HG03439 (cell line): ENCODE data around the gene ABCB7.
"Not testable (repeated sequence)": the region's sequence is repeated elsewhere in the genome, so short reads cannot be mapped to it uniquely, and the experiment has no call there.

Source experiments
- ATAC-seq: cut with Tn5 transposase; IDR thresholded peaks from one replicate; pipeline ENCODE4 v1.9.1; 2021; ENCODE audit warnings: mild to moderate bottlenecking, moderate library complexity; ENCODE audit not compliant: unreplicated experiment

Gene ABCB7

DNA sequence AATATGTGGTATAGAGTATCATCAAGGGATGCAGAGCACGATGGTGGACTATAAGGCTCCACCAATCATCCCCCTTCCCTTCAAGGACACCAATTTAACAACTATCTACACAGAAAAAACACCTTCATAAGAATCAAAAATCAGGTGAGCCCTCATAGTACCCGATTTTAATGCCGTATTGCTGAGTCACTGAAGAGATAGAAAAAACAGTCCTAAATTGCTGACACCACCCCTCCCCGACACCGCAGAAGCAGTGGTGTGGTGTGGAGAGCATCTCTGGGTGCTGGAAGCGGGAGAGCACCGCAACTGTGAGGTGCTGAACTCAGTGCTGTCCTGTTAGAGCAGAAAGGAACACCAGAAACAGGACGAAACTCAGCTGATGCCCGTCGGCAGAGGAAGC, 49.3 kb downstream of the ABCB7 start:
- no peak for ATAC-seq

DNA sequence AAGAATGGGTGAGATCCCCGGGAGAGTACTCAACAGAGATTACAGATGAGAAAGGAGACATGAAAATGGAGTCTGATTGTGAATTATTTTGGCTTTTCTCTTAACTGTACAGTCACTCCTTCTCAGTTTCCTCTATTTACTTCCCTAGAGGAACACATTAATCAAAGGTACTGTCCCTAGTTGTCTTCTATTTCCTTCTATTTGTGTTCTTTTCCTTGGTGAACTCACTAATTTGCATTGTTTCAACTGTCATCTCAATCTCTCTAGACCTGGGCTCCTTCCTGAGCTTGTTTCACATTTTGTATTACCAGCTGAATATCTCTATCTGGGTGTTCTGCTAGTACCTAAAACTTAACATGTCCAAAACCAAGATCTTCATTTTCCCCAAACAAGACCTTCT, 59.8 kb downstream of the ABCB7 start:
- no peak for ATAC-seq

DNA sequence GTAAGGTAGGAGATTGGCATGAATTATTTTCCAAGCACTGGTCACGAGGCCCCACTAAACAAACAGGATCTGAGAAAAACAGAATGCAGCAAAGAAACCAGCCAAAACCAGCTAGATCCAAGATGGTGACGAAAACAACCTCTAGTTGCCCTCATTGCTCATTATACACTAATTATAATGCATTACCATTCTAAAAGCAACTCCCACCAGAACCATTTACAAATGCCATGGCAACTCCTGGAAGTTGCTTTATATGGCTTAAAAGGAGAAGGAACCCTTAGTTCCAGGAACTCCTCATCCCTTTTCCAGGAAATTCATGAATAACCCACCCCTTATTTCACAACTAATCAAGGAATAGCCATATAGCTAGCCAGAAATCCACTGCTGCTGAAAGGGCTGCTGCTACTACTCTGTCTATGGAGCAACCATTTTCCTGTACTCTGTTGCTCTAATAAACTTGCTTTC, 69.3 kb downstream of the ABCB7 start:
- ATAC-seq, result no peak

DNA sequence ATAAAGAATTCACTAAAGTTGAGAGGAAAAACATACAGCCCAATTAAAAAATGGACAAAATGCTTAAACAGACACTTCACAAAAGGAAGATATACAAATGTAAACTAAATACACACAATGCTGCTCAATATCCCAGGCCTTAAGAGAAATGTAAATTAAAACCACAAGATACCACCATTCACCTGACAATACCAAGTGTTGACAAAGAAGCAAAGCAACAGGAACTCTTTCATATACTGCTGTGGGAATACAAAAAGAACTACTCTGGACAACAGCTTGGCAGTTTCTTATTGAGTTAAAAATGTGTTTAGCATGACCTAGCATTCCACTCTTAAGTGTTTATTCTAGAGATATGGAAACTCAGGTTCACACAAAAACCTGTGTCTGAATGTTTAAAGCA, 71.3 kb downstream of the ABCB7 start:
- no peak for ATAC-seq

DNA sequence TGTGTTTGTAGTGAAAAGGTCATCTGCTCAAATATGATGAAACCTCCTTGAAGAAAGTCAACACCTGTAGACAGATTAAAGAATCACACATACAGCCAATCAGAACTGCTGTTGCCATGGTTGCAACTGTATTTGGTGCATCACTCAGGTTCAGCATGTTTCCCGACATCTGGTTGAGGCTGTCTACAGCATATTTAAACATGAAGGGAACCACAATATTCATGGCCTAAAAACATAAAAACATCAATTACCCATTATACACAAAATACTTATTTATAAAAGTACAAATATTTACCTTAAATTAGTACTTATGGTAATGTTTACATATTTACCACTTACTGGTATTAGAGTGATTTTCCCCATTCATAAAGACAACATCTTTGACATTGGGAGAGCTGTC, 79.7 kb downstream of the ABCB7 start:
- ATAC-seq, result no peak

DNA sequence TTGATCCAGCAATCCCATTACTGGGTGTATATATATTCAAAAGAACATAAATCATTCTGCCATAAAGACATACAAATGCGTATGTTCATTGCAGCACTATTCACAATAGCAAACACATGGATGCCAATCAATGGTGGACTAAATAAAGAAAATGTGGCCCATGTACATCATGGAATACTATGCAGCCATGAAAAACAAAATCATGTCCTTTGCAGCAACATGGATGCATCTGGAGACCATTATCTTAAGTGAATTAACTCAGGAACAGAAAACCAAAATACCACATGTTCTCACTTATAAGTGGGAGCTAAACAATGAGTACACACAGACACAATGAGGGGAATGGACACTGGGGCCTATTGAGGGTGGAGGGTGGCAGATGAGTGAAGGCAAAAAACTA, 81.6 kb downstream of the ABCB7 start:
- ATAC-seq, result no peak

DNA sequence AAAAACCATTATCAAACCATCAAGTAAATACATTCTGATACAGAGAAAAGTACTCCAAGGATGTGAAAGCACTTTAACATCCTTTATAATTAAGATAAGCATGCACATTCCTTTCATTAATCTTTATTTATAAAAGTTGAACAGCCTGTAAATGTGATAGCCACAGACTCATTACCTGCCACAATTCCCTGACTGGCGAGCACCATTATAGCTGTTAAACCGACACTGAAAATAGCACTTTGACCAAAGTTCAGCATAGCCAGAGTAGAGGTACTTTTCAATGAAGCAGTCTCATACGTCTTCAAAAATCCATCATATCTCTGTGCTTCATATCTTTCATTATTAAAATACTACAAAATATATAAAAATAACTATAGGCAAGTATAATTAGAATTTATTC, 84.7 kb downstream of the ABCB7 start:
- ATAC-seq, result no peak

DNA sequence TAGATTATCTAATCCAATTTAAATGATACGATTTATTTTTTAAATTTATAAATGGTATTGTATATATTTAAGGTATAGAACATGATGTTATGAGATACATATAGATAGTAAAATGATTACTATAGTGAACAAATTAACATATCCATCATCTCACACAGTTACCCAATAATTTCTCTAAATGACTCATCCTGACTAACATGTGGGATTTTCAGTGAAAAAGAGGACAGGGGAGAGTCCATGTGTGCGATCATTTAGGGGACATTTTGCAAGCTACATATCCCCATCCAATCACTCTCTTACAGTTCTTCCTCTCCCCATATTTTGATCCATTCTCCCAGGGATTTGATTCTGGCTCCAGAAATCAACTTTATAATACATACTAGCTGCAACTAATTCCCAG, 88.2 kb downstream of the ABCB7 start:
- no peak for ATAC-seq

DNA sequence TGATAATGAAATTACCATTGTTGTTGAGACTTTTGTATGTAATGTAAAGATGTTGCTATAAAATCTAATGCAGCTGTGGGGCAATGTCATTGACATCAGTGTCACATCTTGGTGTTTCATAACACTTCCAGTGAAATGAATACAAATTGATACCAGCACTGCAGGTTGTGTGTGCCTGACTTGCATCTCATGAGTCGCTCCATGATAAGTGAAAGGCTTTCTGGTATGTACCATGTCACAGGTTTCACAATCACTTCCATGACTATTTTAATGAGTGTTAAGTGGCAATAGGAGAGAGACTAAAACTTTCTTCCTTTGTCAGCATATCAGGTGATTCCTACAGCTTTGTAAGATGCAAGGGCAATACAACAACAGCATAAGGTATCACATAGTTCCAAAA, 94.4 kb downstream of the ABCB7 start:
- ATAC-seq, result no peak

DNA sequence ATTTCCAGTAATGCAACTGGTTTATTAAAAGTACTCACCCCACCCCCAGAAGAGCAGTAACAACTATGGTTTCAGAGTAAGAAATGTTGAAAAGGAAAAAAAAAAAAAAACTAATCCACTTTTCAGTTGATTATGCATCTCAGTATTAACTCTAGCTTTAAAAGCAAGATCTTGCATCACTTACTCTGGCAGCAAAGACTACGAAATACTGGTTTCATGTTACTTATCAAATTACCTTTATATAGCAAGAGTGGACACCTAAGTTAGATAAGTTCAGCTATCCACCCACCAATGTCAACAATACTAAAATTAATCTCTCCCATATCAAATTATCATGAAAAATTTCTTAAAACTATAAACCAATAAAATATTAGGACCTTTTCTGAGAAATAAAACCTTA, 105.0 kb downstream of the ABCB7 start:
- ATAC-seq, result no peak

DNA sequence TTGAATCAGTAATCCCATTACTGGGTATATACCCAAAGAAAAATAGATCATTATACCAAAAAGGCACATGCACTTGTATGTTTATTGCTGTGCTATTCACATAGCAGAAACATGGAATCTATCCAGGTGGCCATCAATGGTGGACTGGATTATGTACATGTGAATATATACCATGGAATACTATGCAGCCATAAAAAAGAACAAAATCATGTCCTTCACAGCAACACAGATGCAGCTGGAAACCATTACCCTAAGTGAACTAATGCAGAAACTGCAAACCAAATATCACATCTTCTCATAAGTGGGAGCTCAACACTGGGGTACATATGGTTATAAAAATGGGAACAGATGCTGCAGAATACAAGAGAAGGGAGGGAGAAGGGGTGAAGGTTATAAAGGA, 110.7 kb downstream of the ABCB7 start:
- ATAC-seq, result no peak

DNA sequence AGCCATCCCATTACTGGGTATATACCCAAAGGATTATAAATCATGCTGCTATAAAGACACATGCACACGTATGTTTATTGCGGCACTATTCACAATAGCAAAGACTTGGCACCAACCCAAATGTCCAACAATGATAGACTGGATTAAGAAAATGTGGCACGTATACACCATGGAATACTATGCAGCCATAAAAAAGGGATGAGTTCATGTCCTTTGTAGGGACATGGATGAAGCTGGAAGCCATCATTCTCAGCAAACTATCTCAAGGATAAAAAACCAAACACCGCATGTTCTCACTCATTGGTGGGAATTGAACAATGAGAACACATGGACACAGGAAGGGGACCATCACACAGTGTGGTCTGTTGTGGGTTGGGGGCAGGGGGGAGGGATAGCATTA, 111.9 kb downstream of the ABCB7 start:
- ATAC-seq, result not testable (repeated sequence)

DNA sequence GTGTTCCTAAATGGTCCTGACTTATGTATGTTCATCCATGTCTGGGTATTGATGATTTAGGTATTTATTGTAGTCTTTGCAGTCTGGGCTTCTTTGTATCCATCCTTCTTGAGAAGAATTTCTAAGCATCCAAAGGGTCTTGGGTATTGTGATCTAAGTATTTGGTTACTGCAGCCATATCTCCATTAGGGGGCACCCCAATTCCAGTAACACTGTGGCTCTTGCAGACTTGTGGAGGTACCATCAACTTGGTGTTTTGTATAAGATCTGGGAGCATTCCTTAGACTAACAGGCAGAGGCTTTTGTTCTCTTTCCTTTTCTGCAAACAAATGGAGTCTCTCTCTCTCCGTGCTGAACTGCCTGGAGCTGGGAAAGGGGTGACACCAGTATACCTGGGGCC, 117.2 kb downstream of the ABCB7 start:
- ATAC-seq, result no peak
